GM11168 (cell line): ENCODE measurements around the gene PRKCA.

Experiments
- in situ Hi-C: fragments of 300-500 bp; cut with MboI; formaldehyde crosslinking; loops from one replicate; pipeline ENCODE4 v1.12.0; 2022; ENCODE audit warnings: low sequenced_read_pairs; ENCODE audit not compliant: unreplicated experiment

The PRKCA gene

DNA sequence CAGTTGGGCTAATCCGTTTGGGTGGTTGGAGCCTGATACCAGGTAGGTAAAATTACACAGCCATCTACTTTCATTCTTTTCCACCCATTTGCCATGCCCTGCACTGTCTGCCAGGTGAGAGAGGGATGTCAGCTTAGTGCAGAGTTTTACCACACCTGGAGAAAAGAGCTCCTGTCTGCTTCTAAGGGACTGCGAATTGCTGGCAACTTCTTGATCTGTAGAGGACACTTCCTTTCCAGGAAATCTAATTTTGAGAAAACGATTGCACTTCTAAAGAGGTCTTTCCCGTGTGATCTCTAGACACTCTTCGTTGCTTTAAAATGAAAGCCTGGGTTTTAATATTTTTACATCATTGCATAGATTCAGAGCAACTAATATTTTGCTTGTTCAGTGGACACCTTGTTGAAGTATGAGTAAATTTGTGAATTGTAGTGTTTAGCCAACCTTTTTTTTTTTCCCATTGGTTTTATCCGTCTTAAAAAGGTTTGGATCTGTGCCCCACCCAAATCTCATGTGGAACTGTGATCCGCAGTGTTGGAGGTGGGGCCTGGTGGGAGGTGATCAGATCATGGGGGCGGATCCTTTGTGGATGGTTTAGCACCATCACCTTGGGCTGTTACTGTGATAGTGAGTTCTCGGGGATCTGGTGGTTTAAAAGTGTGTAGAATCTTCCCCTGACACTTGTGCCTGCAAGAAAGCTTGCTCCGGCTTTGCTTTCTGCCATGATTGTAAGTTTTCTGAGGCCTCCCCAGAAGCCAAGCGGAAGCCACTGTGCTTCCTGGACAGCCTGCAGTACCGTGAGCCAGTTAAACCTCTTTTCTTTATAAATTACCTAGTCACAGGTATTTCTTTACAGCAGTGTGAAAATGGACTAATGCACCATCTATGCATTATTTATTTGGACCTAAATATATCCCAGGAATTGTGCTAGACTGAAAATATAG lies 104.6 kb downstream of the PRKCA start:
- in situ Hi-C loops = no loop called here

DNA sequence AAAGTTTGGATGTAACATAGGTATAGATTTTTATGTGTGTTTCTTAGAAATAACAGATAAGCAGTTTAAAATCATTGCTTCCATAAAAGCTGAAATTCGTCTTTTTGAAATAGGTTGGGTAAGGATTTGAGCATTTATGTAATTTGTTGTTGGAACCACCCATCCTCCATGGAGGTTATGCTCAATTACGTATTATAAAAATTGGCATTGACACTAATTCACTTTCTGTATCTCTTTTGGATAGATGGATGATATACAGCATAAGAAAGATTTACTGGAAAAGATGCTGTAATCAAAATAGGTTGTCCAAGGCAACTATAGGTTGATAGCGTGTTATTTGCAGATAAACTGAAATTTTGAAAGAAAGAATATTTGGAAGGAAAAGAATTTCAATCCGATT lies 105.5 kb downstream of the PRKCA start:
- in situ Hi-C loops = no loop called here

DNA sequence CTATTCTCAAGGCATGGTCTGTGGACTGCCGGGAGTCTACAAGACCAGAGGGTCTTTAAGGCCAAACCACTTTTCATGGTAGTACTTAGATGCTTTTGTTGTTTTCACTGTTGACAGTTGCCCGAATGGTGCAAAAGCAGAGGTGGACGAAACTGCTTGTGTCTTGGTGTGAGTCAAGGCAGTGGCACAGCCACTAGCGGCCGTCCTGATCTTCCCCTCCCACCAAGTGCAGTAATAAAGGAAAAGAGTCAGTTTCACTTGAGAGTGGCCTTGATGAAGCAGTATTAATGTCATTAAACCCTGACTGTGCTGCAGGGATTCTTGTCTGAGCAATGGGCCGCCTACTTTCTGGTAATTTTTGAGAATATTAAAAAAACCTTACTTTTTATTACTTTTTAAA lies 109.1 kb downstream of the PRKCA start:
- in situ Hi-C loops = no loop called here

DNA sequence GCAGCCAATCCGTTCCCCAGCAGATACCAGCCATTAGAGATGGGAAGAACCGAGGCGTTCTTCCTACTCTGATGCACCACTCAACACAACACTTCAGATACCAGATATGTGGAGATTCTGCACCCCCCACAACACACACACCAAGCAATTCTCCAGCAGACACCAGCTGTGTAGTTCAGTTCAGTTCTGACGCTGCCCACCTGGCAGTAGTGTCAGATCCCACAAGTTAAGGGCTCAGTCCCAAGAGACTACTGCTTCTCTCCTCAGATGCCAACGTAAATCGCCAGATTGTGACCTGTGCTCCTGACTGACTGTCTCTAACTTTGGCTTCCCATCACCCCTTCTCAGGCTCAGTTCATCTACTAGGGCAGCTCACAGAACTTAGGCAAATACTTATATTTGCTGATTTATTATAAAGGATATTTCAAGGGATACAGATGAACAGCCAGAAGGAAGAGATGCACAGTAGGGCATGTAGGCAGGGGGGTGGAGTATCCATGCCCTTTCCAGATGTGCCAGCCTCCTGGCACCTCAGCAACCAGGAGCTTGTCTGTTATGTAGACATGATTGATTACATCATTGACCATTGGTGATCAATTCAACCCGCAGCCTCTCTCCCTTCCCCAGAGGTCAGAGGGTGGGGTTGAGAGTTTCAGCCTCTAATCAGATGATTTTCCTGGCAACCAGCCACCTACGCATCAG lies 110.6 kb downstream of the PRKCA start:
- in situ Hi-C loops = no loop called here

DNA sequence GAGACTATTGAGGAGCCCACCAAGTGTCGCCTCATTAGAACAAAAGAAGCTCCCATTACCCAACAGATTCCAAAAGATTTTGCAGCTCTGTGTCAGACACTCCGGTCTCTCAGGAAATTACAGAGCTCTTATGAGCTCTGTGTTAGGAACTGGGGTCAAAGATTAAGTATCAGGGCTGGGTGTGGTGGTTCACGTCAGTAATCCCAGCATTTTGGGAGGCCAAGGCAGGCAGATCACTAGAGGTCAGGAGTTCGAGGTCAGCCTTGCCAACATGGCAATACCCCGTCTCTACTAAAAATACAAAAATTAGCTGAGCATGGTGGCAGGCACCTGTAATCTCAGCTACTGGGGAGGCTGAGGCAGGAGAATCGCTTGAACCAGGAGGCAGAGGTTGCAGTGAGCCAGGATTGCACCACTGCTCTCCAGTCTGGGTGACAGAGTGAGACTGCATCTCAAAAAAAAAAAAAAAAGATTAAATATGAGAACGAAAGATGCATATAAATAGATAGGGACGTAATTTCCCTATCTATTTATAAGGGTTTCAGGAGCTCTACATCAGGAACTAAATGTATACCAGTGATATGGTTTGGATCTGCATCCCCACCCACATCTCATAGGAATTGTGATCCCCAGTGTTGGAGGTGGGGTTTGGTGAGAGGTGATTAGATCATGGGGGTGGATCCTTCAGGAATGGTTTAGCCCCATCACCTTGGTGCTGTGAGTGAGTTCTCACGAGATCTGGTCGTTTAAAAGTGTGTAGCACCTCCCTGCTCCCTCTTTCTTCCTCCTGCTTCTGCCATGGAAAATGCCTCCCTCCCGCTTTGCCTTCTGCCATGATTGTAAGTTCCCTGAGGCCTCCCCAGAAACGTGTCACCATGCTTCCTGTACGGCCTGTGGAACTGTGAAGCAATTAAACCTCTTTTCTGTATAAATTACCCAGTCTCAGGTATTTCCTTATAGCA lies 111.4 kb downstream of the PRKCA start:
- in situ Hi-C loops = no loop called here

DNA sequence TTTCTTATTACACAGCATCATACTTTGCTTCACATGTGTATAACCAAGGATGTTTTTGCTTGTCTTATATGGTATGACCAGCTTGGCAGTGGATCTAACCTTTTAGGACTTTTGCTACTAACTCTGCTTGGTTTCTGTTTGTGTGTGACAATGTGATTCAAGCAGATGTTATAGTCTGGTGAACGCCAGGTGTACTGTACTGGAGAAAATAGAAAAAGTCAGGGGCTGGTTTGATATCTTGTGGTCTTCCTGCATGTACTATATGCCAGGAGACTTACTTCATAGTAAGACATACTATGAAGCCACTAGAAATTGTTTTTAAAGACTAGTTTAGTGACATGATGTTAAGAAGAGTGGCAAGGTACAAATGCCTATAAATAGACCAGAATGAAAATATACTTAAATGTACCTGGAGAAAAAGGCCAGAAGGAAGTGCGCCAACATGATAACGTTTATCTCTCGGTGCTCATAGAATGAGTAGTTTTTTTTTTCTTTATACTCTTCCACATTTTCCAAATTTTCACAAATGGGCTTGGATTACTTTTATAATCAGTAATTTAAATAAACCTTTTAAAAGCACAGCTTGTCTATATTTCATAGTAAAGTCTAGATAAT lies 112.3 kb downstream of the PRKCA start:
- in situ Hi-C loops = no loop called here

DNA sequence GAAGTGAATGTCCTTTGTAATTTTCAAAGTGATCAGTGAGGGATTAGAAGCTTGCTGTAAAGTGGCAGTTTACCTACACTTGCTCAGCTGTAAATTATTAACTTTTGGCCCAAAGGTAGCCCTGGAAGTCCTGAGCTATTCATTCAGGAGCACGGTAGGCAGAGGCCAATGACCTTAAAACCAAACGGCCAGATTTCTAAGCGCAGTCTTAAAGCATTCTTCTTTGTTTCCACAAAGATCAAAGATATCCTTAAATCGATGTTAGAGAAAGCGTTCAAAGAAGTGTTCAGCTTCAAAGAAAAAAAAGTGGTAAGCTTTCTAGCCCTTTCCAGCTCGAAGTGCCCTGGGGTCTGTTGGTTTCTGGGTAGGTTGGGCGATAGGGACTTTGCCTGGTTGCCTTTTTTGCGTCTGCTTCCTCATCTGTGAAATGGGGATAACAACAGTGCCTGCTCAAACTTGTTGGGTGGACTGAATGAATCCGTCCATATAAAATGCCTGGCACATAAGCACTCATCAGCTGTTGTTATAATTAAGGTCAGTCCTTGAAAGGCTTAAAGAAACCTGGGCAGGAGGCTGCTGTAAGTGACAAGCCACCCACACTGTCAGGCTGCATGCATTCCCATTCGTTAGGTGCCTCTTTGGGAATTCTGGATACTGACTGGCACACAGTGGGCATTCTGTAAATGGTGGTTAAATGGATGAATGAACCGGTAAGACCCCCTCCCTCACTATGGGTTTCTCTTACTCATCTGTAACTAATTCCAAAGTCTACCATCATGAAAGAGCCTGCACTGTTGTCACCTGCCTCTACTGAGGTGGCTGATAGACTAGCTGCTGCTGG lies 113.2 kb downstream of the PRKCA start:
- in situ Hi-C loops = no loop called here

DNA sequence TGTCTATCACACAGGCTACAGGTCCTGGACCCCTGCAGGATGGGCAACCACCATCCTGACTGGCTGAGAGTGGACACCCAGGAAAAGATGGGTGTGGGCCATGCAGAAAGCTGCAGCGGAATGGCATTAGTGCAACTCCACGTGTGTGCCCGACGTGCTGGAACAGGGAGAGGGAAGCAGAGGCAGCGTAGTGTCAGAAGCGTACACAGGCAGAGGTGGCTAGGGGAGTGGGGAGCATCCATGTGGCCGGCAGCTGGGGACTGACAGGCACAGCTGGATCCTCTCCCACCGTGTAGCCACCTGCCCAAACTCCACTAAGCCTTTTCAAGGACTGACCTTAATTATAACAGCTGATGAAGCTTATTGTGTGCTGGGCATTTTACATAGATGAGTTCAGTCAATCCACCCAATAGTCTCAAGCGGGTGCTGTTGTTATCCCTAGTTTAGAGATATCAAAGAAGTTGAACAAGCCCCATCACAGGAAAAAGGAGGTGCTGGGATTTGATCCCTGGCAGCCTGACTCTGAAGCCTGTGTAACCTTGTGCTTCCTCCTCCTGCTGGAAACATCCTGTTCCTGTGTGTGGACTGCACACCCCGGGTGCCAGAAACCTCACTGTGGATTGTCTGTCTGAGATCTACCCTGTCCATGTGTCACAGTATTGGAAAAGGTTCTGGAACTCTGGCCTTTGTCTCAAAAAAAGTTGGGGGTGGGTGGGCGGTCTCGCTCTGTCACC lies 114.0 kb downstream of the PRKCA start:
- in situ Hi-C loops = no loop called here

DNA sequence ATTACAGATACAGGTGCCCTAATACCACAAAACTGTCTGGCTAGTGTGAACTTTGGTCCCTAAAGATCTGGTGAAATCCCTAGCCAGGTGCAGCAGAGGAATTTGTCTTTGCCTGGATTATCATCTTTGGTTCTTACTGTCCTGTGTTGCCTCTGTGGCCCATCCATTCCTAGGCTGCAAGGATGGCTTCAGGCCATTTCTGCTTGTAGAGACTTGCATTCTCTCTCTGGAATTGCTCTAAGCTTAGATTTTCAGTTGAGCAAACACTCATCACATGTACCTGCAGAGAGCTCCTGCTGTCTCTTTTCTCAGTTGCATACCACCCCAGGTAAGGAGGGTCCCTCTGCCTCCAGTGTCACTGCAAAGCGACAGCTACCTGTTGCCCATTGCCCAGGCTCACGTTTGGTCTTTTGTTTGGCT lies 114.9 kb downstream of the PRKCA start:
- in situ Hi-C loops = no loop called here

DNA sequence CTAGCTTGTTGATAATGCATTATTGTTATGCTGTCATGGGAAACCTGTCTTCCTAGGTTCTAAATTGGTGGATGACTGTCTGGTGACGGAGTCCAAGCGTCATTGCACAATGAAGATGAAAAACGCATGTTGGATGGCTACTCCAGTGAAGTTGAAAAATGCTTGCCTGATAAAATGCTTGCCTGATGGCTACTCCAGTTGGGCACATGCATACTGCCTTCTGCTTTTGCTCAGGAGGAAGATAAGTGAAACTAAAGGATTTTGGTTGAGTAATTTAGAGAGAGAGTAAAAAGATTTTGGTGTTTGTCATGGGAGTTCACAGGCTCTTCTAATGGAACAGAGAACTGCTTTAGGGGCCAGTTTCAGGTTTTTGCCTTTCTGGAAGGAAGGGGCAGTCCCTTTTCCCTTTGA lies 118.6 kb downstream of the PRKCA start:
- in situ Hi-C loops = no loop called here

DNA sequence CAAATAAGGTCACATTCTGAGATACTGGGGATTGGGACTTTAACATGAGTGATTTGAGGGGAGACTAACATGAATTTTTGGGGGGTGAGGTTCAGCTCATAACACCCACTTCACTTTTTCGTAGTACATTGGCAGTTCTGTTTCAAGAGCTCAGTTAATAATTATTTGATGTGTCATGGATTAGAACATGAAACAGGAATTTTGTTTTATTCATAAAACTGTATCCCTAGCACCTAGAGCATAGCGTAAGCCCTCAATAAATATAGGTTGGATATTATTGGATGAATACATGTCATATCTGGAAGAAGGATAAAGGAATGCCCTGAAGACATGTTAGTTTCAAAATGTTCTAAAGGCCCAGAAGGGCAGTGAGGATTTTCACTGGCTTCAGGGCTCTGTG lies 119.8 kb downstream of the PRKCA start:
- in situ Hi-C loops = no loop called here

DNA sequence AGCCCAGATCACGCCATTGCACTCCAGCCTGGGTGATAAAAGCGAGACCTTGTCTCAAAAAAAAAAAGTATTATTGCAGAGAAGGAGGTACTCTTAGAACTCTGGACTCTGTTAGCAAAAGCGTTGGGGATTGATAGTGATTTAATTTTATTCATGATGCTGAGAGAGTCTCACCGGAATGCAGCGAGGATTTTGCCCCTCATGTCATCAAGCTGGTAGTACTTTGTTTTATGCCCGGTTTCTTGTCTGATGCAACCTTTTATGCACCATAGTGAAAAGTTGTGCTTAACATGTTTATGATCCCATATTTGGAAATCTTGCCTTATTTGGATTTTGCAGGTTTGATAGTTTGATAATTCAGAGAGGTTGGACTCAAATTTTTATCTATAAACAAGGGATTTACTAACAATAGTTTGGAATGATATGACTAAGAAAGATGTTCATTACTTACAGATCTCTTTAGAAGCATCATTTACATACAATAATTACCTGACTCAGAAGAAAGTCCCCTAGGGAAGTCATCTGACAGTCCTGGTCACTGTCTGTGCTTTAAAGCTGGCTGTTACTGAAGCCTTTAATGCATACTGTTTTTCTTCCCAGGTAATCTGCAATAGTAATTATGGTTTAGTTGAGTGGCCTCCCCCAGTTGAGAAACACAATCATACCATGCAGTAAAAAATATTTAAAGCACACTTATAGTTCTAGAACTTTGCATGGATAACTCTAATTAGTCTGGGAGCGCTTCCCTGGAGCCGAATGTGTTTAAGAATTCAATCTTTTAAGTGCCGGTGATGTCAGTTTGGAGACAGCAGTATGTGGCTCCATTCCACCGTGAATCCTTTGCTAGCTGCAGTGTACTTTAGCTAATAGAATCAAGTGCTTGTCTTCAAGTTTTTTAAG lies 120.9 kb downstream of the PRKCA start:
- in situ Hi-C loops = no loop called here

DNA sequence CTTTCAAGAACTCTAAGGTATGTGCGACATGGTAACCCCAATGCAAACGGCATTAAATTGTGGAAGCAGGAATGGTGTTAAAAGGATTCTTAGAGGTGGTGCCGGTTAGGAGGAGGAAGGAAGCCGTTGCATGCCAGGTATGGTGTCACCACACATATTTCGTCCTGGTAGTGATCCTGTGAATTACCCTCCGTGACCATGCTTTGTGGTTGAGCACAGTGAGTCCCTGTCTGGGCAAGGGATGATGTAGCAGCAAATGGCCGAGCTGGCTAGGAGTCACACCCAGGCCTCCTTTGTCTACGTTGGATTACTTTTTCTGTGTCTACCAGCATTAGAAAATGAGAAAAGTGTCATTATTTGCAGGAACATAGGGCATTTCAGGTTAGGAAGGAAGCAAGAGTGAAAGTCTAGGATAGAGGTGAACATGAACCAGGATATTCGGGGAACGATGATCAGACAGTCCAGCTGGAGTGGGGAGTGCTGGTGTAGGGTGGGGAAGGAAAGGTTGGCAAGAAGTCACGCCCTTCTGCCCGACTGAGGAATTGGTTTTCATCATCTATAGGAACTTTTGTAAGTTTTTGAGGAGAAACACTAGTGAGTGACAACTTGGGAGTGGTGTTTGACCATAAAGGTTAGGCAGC lies 123.5 kb downstream of the PRKCA start:
- in situ Hi-C loops = no loop called here

DNA sequence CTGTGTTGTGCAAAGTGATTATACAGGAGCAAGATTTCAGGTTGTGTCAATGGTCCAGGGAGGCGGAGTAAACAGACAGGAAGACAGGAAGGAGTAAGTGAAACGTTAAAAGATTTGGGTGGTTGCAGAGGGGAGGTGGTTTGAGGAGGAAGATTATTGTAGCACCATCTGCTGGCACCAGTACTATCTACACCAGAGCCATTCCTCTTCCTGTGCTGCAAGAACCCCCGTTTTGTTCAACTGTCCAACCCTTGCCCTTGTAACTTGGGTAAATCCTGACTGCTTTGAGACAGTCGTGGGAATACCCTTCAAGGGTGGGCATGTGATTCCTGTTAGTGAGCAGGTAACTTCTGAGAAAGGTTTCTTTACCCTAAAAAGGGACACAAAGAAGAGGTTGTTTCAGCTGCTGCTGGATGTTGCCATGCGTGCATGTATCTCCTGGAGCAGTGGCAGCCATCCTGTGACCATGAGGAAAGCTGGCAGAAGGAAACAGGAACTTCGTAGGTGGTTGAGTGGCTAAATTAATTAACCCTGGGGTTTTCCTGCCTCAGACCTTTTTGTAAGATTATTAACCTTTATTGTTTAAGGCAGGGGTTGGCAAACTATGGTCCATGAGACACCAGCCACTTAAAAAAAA lies 124.1 kb downstream of the PRKCA start:
- in situ Hi-C loops = no loop called here

DNA sequence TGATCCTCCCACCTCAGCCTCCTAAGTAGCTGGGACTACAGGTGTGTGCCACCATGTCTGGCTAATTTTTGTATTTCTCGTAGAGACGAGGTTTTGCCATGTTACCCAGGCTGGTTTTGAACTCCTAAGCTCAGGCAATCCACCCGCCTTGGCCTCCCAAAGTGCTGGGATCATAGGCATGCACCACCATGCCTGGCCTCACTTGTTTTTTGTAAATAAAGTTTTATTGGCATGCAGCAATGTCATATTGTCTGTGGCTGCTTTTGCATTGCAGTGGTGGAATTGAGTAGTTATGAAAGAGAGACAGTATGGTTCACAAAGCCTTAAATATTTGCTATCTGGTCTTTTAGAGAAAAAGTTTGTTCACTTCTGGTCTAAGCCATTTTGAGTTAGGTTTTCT lies 124.7 kb downstream of the PRKCA start:
- in situ Hi-C loops = no loop called here

DNA sequence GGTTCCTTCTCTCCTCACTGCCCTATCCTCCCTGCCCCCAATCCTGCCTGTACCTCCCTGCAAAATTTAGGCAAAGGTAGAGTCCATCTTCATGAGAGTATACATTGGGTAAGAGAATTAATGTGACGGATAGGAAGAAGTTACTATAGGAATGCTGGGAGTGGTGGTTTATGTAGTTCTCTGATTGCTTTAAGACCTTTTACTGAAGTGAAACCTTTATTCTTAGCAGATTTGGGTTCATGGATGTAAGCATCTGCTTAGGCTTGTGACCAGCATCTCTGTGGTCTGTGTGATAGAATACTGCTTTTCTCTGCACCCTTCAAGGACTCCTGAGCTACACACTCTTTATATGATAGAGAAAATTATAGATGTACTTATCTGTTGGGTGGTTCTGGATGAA lies 127.3 kb downstream of the PRKCA start:
- in situ Hi-C loops = no loop called here
